DND-41 (cell line): ENCODE results near the gene NELFE.
"Not testable (repeated sequence)": the region's sequence is repeated elsewhere in the genome, so short reads cannot be mapped to it uniquely, and the experiment has no call there.

Source experiments
- ATAC-seq: fragments of 200-7000 bp; cut with Tn5 transposase; 3 replicates; pipeline ENCODE4 v1.9.1; 2021; ENCODE audit warnings: low read depth; ENCODE audit not compliant: insufficient read depth
- DNase-seq: peaks from one replicate; pipeline ENCODE4 v3.0.0-alpha.2; 2020
- H2AFZ ChIP-seq: 2 replicates; pipeline ENCODE4 v1.6.0; 2012; ENCODE audit warnings: low read depth, low read length
- H3K27ac ChIP-seq: 2 replicates; pipeline ENCODE4 v1.5.1; 2012; ENCODE audit warnings: low read length, inconsistent platforms
- H3K27me3 ChIP-seq: fragments of 200-600 bp; sonication (generic); 2 replicates; pipeline ENCODE4 v1.6.0; 2012; ENCODE audit warnings: low read length, mild to moderate bottlenecking, inconsistent platforms; ENCODE audit not compliant: insufficient read depth, poor library complexity
- H3K36me3 ChIP-seq: 2 replicates; pipeline ENCODE4 v1.5.1; 2012; ENCODE audit warnings: low read length, inconsistent platforms; ENCODE audit not compliant: insufficient read depth
- H3K4me1 ChIP-seq: 2 replicates; pipeline ENCODE4 v1.5.1; 2012; ENCODE audit warnings: mild to moderate bottlenecking, low read length; ENCODE audit not compliant: insufficient read depth
- H3K4me2 ChIP-seq: 2 replicates; pipeline ENCODE4 v1.6.0; 2012; ENCODE audit warnings: mild to moderate bottlenecking, moderate library complexity, low read length, inconsistent platforms; ENCODE audit not compliant: insufficient read depth
- H3K4me3 ChIP-seq, 2 experiments: fragments of 200-600 bp in 1 of 2; shearing (Covaris generic) in 1 of 2; 2 replicates each; pipeline ENCODE4 v1.5.1; 2012 to 2016; ENCODE audit warnings: inconsistent platforms in 2 of 2, low read length in 2 of 2, mild to moderate bottlenecking in 2 of 2, low read depth in 1 of 2, moderate library complexity in 1 of 2
- H3K79me2 ChIP-seq: 2 replicates; pipeline ENCODE4 v1.6.0; 2012; ENCODE audit warnings: low read length, inconsistent platforms; ENCODE audit not compliant: insufficient read depth
- H3K9ac ChIP-seq: 2 replicates; pipeline ENCODE4 v1.6.0; 2012; ENCODE audit warnings: low read depth, mild to moderate bottlenecking, inconsistent platforms, low read length, moderate library complexity
- H3K9me3 ChIP-seq: 2 replicates; pipeline ENCODE4 v1.5.1; 2012; ENCODE audit warnings: low read length, moderate library complexity, mild to moderate bottlenecking, inconsistent platforms; ENCODE audit not compliant: insufficient read depth, severe bottlenecking
- H4K20me1 ChIP-seq: 2 replicates; pipeline ENCODE4 v1.6.0; 2012; ENCODE audit warnings: low read length; ENCODE audit not compliant: insufficient read depth
- CTCF ChIP-seq: IDR thresholded peaks from 2 replicates; pipeline ENCODE4 v1.5.1; 2012; ENCODE audit warnings: borderline replicate concordance, low read length, moderate library complexity, mild to moderate bottlenecking; ENCODE audit not compliant: poor library complexity, severe bottlenecking; ENCODE audit errors: extremely low read depth
- EZH2 ChIP-seq: IDR thresholded peaks from 3 replicates; pipeline ENCODE4 v1.6.1; 2012; ENCODE audit warnings: borderline replicate concordance, low read depth, mild to moderate bottlenecking, moderate library complexity, low read length, inconsistent platforms; ENCODE audit not compliant: severe bottlenecking

NELFE gene

GRCh38 chr6:31958741-31959739 lies at the start of gene NELFE, which contains the start of gene SKIC2:
Gene NELFE (minus strand): TSS chr6:31958971. CDS start chr6:31958446, 525 bp downstream.
Gene SKIC2 (plus strand): TSS chr6:31959175. CDS start chr6:31959193, 18 bp downstream.
- H3K79me2 ChIP-seq = peaks cover 37% of the 10 kb centered on the region
- H3K36me3 ChIP-seq = peaks cover 67% of the 10 kb centered on the region
- peak within 1 kb of the TSS; percentile 70 for H3K9ac ChIP-seq

GRCh38 chr6:32008037-32008436 lies 49.3 kb upstream of the NELFE start:
- not testable (repeated sequence) for H3K4me2 ChIP-seq, ATAC-seq

More at GRCh38 chr6:31958741-31959739, at the start of gene NELFE, which contains the start of gene SKIC2:
- H4K20me1 ChIP-seq = no peaks in the 10 kb centered on the region
- H3K9me3 ChIP-seq = no peaks in the 10 kb centered on the region
- peak within 1 kb of the TSS; percentile 92 for H3K4me2 ChIP-seq
- peak within 1 kb of the TSS; percentile 86 for H3K4me3 ChIP-seq
- TF ChIP-seq EZH2 (no peak), CTCF (no peak)
- peak; percentile 99 for DNase-seq
- peak within 1 kb of the TSS; percentile 86 for H3K27ac ChIP-seq
- peak within 1 kb of the TSS; percentile 86 for H2AFZ ChIP-seq
- H3K27me3 ChIP-seq = no peaks in the 10 kb centered on the region
- H3K4me1 ChIP-seq = peaks cover 35% of the 10 kb centered on the region
- peak; percentile 98 for ATAC-seq

GRCh38 chr6:32007086-32007485 lies 48.3 kb upstream of the NELFE start:
- H3K4me1 ChIP-seq, H3K27ac ChIP-seq, ATAC-seq: not testable (repeated sequence)

More at GRCh38 chr6:32008037-32008436, 49.3 kb upstream of the NELFE start:
- not testable (repeated sequence) for H3K9me3 ChIP-seq, H3K4me3 ChIP-seq, H3K36me3 ChIP-seq, H3K27ac ChIP-seq, H2AFZ ChIP-seq, H3K9ac ChIP-seq, DNase-seq, H3K79me2 ChIP-seq, H3K27me3 ChIP-seq, H3K4me1 ChIP-seq, H4K20me1 ChIP-seq

GRCh38 chr6:32005991-32006529 lies 47.3 kb upstream of the NELFE start:
- H3K9ac ChIP-seq, H3K9me3 ChIP-seq, H3K27ac ChIP-seq, H2AFZ ChIP-seq, DNase-seq, H3K36me3 ChIP-seq, ATAC-seq, H3K4me3 ChIP-seq, H3K4me2 ChIP-seq, H3K79me2 ChIP-seq, H3K4me1 ChIP-seq, H3K27me3 ChIP-seq, H4K20me1 ChIP-seq: not testable (repeated sequence)

More at GRCh38 chr6:32007086-32007485, 48.3 kb upstream of the NELFE start:
- H3K4me2 ChIP-seq, H3K36me3 ChIP-seq, H2AFZ ChIP-seq, H4K20me1 ChIP-seq, H3K4me3 ChIP-seq, H3K27me3 ChIP-seq, H3K79me2 ChIP-seq, H3K9ac ChIP-seq, DNase-seq, H3K9me3 ChIP-seq: not testable (repeated sequence)

- DNase-seq, H2AFZ ChIP-seq, H3K79me2 ChIP-seq, H3K36me3 ChIP-seq, H3K9me3 ChIP-seq, H3K4me3 ChIP-seq, H3K4me1 ChIP-seq, ATAC-seq, H3K4me2 ChIP-seq, H3K9ac ChIP-seq, H3K27ac ChIP-seq, H3K27me3 ChIP-seq, H4K20me1 ChIP-seq: not testable (repeated sequence)
These were observed 46.7 kb upstream of the NELFE start for GRCh38 chr6:32005538-32005880.

- not testable (repeated sequence) for H3K9me3 ChIP-seq, H3K4me2 ChIP-seq, H3K79me2 ChIP-seq, H3K4me3 ChIP-seq, H3K27ac ChIP-seq, H2AFZ ChIP-seq, DNase-seq, H3K4me1 ChIP-seq, H3K36me3 ChIP-seq, H3K9ac ChIP-seq, H3K27me3 ChIP-seq, H4K20me1 ChIP-seq
- ATAC-seq = peak; percentile 90
These were observed 46.2 kb upstream of the NELFE start for GRCh38 chr6:32004864-32005537.

- H3K4me2 ChIP-seq, H4K20me1 ChIP-seq, H3K9ac ChIP-seq, ATAC-seq, H3K4me3 ChIP-seq, H3K36me3 ChIP-seq, H3K79me2 ChIP-seq, H3K27ac ChIP-seq, H3K9me3 ChIP-seq, DNase-seq, H2AFZ ChIP-seq, H3K4me1 ChIP-seq, H3K27me3 ChIP-seq: not testable (repeated sequence)
These were observed 45.6 kb upstream of the NELFE start for GRCh38 chr6:32004393-32004792.
